GM12878 (cell line): ENCODE results near the gene MEN1. TPM values are rescaled to one million over a fixed set of nuclear protein-coding genes. Genes with fewer than 3 reads are reported as not detected.

Experiments
- ATAC-seq: fragments of 200-7000 bp; cut with Tn5 transposase; 3 replicates; pipeline ENCODE4 v1.9.1; 2020; ENCODE audit warnings: mild to moderate bottlenecking, moderate library complexity
- BruUV-seq: library from RNA; stranded (reverse); fragments of 400-500 nt; replicated peaks from 2 replicates; lab custom pipeline; 2021; lab: Mats Ljungman, UMichigan
- CTCF ChIA-PET: fragments of 300-600 bp; sonication (Branson Sonifier 250); formaldehyde crosslinking; extraction: SDS; loops from one replicate; lab custom pipeline; 2021; ENCODE audit warnings: inconsistent platforms; lab: Yijun Ruan, JAX
- POLR2A ChIA-PET: fragments of 350-600 bp; formaldehyde crosslinking; extraction: SDS; loops from one replicate; lab custom pipeline; 2021; ENCODE audit warnings: inconsistent platforms; lab: Charles Lee
- RAD21 ChIA-PET: fragments of 300-600 bp; sonication (Branson Sonifier 250); formaldehyde crosslinking; loops from one replicate; lab custom pipeline; 2023; ENCODE audit warnings: antibody characterized with exemption; ENCODE audit not compliant: unreplicated experiment; lab: Charles Lee
- SMC1A ChIA-PET: fragments of 300-600 bp; sonication (Branson Sonifier 250); formaldehyde crosslinking; loops from one replicate; lab custom pipeline; 2023; ENCODE audit not compliant: unreplicated experiment, uncharacterized antibody; lab: Charles Lee
- DNase-seq: peaks from one replicate; pipeline ENCODE4 v3.0.0-alpha.2; 2011; ENCODE audit warnings: low read depth, low spot score
- FAIRE-seq: peaks from 3 replicates; lab custom pipeline; 2011; peaks lifted over from hg19 to GRCh38; lab: Jason Lieb, UNC
- H2AFZ ChIP-seq: 2 replicates; pipeline ENCODE4 v1.6.0; 2011; ENCODE audit warnings: low read depth, low read length, control low read depth; ENCODE audit not compliant: control insufficient read depth
- H3K27ac ChIP-seq: 2 replicates; pipeline ENCODE4 v1.5.1; 2011; ENCODE audit warnings: control low read depth; ENCODE audit not compliant: control insufficient read depth, insufficient read depth
- H3K27me3 ChIP-seq, 2 experiments: replicated peaks in 1 of 2; 2 replicates each; pipeline versions ENCODE4 v1.6.0 to v1.6.1; 2011; ENCODE audit warnings: low read length in 1 of 2; ENCODE audit not compliant: control insufficient read depth in 2 of 2, insufficient read depth in 2 of 2
- H3K36me3 ChIP-seq, 2 experiments: 2 replicates each; pipeline ENCODE4 v1.5.1; 2011; ENCODE audit warnings: low read length in 1 of 2; ENCODE audit not compliant: control insufficient read depth in 2 of 2, insufficient read depth in 2 of 2
- H3K4me1 ChIP-seq: 2 replicates; pipeline ENCODE4 v1.6.1; 2011; ENCODE audit warnings: mild to moderate bottlenecking, low read length, moderate library complexity, mixed read lengths; ENCODE audit not compliant: control insufficient read depth, insufficient read depth
- H3K4me2 ChIP-seq: 2 replicates; pipeline ENCODE4 v1.6.0; 2011; ENCODE audit warnings: control low read depth; ENCODE audit not compliant: control insufficient read depth, insufficient read depth
- H3K4me3 ChIP-seq: fragments of 200-600 bp; sonication (generic); 2 replicates; pipeline ENCODE4 v1.5.1; 2016
- H3K79me2 ChIP-seq: 2 replicates; pipeline ENCODE4 v1.6.0; 2011; ENCODE audit warnings: low read length; ENCODE audit not compliant: control insufficient read depth, insufficient read depth
- H3K9ac ChIP-seq: 2 replicates; pipeline ENCODE4 v1.8.0; 2011; ENCODE audit warnings: low read length, control low read depth, mixed read lengths; ENCODE audit not compliant: control insufficient read depth, insufficient read depth
- H3K9me3 ChIP-seq: replicated peaks from 3 replicates; pipeline ENCODE4 v1.5.1; 2011; ENCODE audit warnings: mild to moderate bottlenecking, low read length; ENCODE audit not compliant: control insufficient read depth, insufficient read depth
- H4K20me1 ChIP-seq: 2 replicates; pipeline ENCODE4 v1.6.0; 2011; ENCODE audit not compliant: control insufficient read depth, insufficient read depth
- BACH1 ChIP-seq: fragments of 450-650 bp; IDR thresholded peaks from 2 replicates; pipeline ENCODE4 v1.6.1; 2017; ENCODE audit warnings: mild to moderate bottlenecking, borderline replicate concordance
- CHD1 ChIP-seq: IDR thresholded peaks from 2 replicates; pipeline ENCODE4 v1.6.1; 2012; ENCODE audit warnings: low read depth, low read length, improper control_type of control experiment
- GATAD2B ChIP-seq: fragments of 450-650 bp; conservative IDR thresholded peaks from 2 replicates; pipeline ENCODE4 v1.6.1; 2017; ENCODE audit warnings: low read depth, mild to moderate bottlenecking, moderate library complexity
- MEF2A ChIP-seq: IDR thresholded peaks from 2 replicates; pipeline ENCODE4 v1.6.1; 2011; ENCODE audit warnings: low read depth, mild to moderate bottlenecking, low read length, moderate library complexity; ENCODE audit not compliant: insufficient read depth
- NFXL1 ChIP-seq: fragments of 450-650 bp; IDR thresholded peaks from 2 replicates; pipeline ENCODE4 v1.6.1; 2017; ENCODE audit warnings: antibody characterized with exemption, mild to moderate bottlenecking, borderline replicate concordance
- RBBP5 ChIP-seq: fragments of 200-600 bp; sonication (generic); conservative IDR thresholded peaks from 2 replicates; pipeline ENCODE4 v1.6.1; 2016
- RELA ChIP-seq: fragments of 450-650 bp; IDR thresholded peaks from 2 replicates; pipeline ENCODE4 v1.8.0; 2014; ENCODE audit warnings: borderline replicate concordance; ENCODE audit not compliant: partially characterized antibody
- SIX5 ChIP-seq: IDR thresholded peaks from 2 replicates; pipeline ENCODE4 v1.6.1; 2011; ENCODE audit warnings: mild to moderate bottlenecking, low read depth, low read length, moderate library complexity; ENCODE audit not compliant: severe bottlenecking
- SMC3 ChIP-seq: IDR thresholded peaks from 2 replicates; pipeline ENCODE4 v1.6.1; 2011; ENCODE audit warnings: low read length, improper control_type of control experiment, borderline replicate concordance
- SUZ12 ChIP-seq: fragments of 200-600 bp; sonication (generic); IDR thresholded peaks from one replicate; pipeline ENCODE4 v1.6.1; 2018; ENCODE audit warnings: antibody characterized with exemption, mild to moderate bottlenecking; ENCODE audit not compliant: unreplicated experiment
- TCF7 ChIP-seq: IDR thresholded peaks from 2 replicates; pipeline ENCODE4 v1.6.1; 2014; ENCODE audit warnings: antibody characterized with exemption, borderline replicate concordance
- WRNIP1 ChIP-seq: IDR thresholded peaks from 2 replicates; pipeline ENCODE4 v1.6.1; 2011; ENCODE audit warnings: low read depth, low read length, improper control_type of control experiment, borderline replicate concordance
- ZNF274 ChIP-seq: IDR thresholded peaks from one replicate; pipeline ENCODE4 v1.8.0; 2011; ENCODE audit not compliant: insufficient read length, insufficient read depth
- WGBS: methylation state at CpG from one replicate; pipeline ENCODE4 v1.1.6; 2016; ENCODE audit warnings: low lambda C conversion rate; ENCODE audit not compliant: insufficient replicate concordance, insufficient coverage; ENCODE audit errors: missing lambda C conversion rate; 5-methylcytosine and 5-hydroxymethylcytosine counted together
- in situ Hi-C: fragments of 300-500 bp; cut with MboI; formaldehyde crosslinking; loops from 9 replicates; pipeline ENCODE4 v1.14.3; 2018; ENCODE audit warnings: mixed read lengths
- intact Hi-C: fragments of 100-400 bp; cut with micrococcal nuclease; formaldehyde crosslinking; loops from one replicate; pipeline ENCODE4 v1.14.2; 2022; ENCODE audit not compliant: unreplicated experiment
- polyA plus RNA-seq, 11 experiments: library from polyadenylated mRNA; depleted of rRNA in 4 of 11; unstranded in 6 of 11; stranded (reverse) in 5 of 11; fragments of >200 nt; fragmentation: Nextera tagmentation in 4 of 11; fragmentation: Illumina TruSeq in 1 of 11; extraction: Ambion mirVana in 4 of 11; extraction: Trizol in 1 of 11; gene quantifications; 1 replicate in 1 of 11; 2 replicates in 10 of 11; pipeline versions ENCODE4 v1.2.1 to v1.2.3, GENCODE V29; 2011 to 2016; ENCODE audit warnings: inconsistent platforms in 2 of 11, missing spikeins in 2 of 11, low read depth in 1 of 11
- total RNA-seq, 4 experiments: library from RNA; depleted of rRNA in 3 of 4; stranded (reverse); fragments of >200 nt in 3 of 4; fragmentation: Illumina TruSeq in 1 of 4; extraction: Trizol in 1 of 4; gene quantifications; 2 replicates each; pipeline versions ENCODE4 v1.2.1 to v1.2.3, GENCODE V29; 2013 to 2021
- TF ChIP-seq, protein P1 (sequence below), 3 experiments: IDR thresholded peaks in 2 of 3; conservative IDR thresholded peaks in 1 of 3; 2 replicates each; pipeline ENCODE4 v1.5.1; 2011; ENCODE audit warnings: low read depth in 3 of 3, low read length in 3 of 3, mild to moderate bottlenecking in 3 of 3, control low read depth in 2 of 3, moderate library complexity in 2 of 3, inconsistent platforms in 1 of 3, mixed read lengths in 1 of 3; ENCODE audit not compliant: control insufficient read depth in 2 of 3, insufficient read depth in 1 of 3; ENCODE audit errors: extremely low read depth in 1 of 3
- TF ChIP-seq, protein P2 (sequence below): fragments of 450-650 bp; IDR thresholded peaks from 2 replicates; pipeline ENCODE4 v1.6.1; 2018; ENCODE audit warnings: borderline replicate concordance, mild to moderate bottlenecking; ENCODE audit not compliant: partially characterized antibody
- TF ChIP-seq, protein P3 (sequence below): fragments of 450-650 bp; IDR thresholded peaks from 2 replicates; pipeline ENCODE4 v1.6.1; 2017; ENCODE audit warnings: borderline replicate concordance

The MEN1 gene
- total and polyA plus RNA-seq, 10 of the 15 experiments (the other 5 are each of a cell fraction or from before 2014, with no cell fraction given) = 2.5 to 39.7 (median 20.7) TPM

DNA sequence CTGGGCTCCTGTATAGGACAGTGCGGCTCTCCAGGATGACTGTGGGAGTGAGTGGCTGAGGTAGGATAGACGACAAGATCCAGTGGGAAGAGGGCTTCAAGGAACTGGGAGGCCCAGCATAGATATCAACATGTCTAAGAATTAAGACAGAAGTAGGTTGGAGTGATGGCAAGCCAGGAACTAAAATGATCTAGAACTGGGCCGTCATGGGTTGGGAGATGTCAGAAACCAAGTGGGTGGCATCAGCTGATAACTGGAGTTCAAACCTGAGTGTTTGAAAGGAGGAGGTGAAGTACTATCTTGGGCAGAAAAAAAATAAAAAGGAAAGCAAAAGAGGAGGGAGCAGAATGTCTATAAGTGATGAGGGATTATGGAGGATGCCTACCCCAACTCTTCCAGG lies 7.1 kb upstream of the MEN1 start:
- Histone ChIP-seq H3K4me3 (no peak overlapping the region), H2AFZ (no peak overlapping the region), H3K9ac (no peak overlapping the region), H3K36me3 (no peaks in the 10 kb centered on the region), H3K9me3 (no peaks in the 10 kb centered on the region), H4K20me1 (no peaks in the 10 kb centered on the region), H3K27ac (no peak overlapping the region), H3K4me2 (no peak overlapping the region), H3K4me1 (peaks cover 18% of the 10 kb centered on the region), H3K79me2 (no peaks in the 10 kb centered on the region), H3K27me3 (no peaks in the 10 kb centered on the region)
- intact Hi-C loops = no loop called here
- ChIA-PET CTCF (interaction anchor here (1.0 kb wide), 1 partner anchor 36 kb away, joined by 5 read pairs; no protein-coding TSS in a partner anchor), SMC1A (no interaction called here), RAD21 (no interaction called here), POLR2A (interaction anchor here (0.7 to 1.1 kb wide), 2 partner anchors 32 to 42 kb away, joined by 3 to 4 read pairs; no protein-coding TSS in a partner anchor)
- 78% methylated on average over 3 of the region's 3 CpGs for WGBS
- DNase-seq (no peak), FAIRE-seq (no peak), ATAC-seq (no peak)
- TF ChIP-seq MEF2A (no peak), WRNIP1 (no peak), NFXL1 (no peak), GATAD2B (no peak), RELA (no peak), CHD1 (no peak), BACH1 (no peak), ZNF274 (no peak), SMC3 (no peak), SIX5 (no peak), TCF7 (no peak), RBBP5 (no peak), SUZ12 (no peak)
- TF ChIP-seq, protein P1, sequence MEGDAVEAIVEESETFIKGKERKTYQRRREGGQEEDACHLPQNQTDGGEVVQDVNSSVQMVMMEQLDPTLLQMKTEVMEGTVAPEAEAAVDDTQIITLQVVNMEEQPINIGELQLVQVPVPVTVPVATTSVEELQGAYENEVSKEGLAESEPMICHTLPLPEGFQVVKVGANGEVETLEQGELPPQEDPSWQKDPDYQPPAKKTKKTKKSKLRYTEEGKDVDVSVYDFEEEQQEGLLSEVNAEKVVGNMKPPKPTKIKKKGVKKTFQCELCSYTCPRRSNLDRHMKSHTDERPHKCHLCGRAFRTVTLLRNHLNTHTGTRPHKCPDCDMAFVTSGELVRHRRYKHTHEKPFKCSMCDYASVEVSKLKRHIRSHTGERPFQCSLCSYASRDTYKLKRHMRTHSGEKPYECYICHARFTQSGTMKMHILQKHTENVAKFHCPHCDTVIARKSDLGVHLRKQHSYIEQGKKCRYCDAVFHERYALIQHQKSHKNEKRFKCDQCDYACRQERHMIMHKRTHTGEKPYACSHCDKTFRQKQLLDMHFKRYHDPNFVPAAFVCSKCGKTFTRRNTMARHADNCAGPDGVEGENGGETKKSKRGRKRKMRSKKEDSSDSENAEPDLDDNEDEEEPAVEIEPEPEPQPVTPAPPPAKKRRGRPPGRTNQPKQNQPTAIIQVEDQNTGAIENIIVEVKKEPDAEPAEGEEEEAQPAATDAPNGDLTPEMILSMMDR (IDR thresholded peaks at IDR 0.05 in 2 of 3, conservative IDR thresholded peaks at IDR 0.05 in 1 of 3; ENCODE audit: control insufficient read depth in 2 of 3, extremely low read depth in 1 of 3, insufficient read depth in 1 of 3, low read depth in 3 of 3, low read length in 3 of 3) = no peak
- TF ChIP-seq, protein P2, sequence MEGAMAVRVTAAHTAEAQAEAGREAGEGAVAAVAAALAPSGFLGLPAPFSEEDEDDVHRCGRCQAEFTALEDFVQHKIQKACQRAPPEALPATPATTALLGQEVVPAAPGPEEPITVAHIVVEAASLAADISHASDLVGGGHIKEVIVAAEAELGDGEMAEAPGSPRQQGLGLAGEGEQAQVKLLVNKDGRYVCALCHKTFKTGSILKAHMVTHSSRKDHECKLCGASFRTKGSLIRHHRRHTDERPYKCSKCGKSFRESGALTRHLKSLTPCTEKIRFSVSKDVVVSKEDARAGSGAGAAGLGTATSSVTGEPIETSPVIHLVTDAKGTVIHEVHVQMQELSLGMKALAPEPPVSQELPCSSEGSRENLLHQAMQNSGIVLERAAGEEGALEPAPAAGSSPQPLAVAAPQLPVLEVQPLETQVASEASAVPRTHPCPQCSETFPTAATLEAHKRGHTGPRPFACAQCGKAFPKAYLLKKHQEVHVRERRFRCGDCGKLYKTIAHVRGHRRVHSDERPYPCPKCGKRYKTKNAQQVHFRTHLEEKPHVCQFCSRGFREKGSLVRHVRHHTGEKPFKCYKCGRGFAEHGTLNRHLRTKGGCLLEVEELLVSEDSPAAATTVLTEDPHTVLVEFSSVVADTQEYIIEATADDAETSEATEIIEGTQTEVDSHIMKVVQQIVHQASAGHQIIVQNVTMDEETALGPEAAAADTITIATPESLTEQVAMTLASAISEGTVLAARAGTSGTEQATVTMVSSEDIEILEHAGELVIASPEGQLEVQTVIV = no peak
- TF ChIP-seq, protein P3, sequence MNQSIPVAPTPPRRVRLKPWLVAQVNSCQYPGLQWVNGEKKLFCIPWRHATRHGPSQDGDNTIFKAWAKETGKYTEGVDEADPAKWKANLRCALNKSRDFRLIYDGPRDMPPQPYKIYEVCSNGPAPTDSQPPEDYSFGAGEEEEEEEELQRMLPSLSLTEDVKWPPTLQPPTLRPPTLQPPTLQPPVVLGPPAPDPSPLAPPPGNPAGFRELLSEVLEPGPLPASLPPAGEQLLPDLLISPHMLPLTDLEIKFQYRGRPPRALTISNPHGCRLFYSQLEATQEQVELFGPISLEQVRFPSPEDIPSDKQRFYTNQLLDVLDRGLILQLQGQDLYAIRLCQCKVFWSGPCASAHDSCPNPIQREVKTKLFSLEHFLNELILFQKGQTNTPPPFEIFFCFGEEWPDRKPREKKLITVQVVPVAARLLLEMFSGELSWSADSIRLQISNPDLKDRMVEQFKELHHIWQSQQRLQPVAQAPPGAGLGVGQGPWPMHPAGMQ = no peak
- BruUV-seq = no TSS peak
- in situ Hi-C loops = no loop called here
